ENCODE data around the gene ELF5.

ELF5 gene

DNA sequence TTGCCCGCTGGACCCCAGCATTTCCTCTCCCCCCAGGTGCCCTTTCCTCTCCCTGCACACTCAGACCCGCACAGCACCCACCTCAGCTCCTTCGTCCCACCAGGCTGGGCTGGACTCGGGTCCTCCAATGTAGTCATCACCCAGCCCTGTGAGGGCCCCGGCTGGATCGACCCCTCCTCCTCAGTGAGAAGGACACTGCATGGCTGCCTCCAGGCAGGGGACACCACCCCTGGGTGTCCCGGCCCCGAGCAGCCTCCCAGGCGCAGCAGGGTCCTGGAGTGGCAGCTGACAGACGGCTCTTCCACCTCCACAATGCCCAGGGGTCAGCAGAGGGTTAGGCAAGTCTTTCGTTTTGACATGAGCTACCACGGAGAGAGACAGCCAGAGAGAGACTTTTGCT is 11.1 kb upstream of the ELF5 start:
- H3K27ac ChIP-seq (ENCODE audit: low read depth in 2 of 2, low read length in 2 of 2): no peak overlapping the region
- no peaks in the 10 kb centered on the region for H3K27me3 ChIP-seq (ENCODE audit: control insufficient read depth in 2 of 2, insufficient read depth in 2 of 2, low read length in 2 of 2)
- H3K36me3 ChIP-seq (ENCODE audit: control insufficient read depth in 2 of 2, insufficient read depth in 2 of 2, low read length in 2 of 2): no peaks in the 10 kb centered on the region
- no peak overlapping the region for H3K4me3 ChIP-seq (ENCODE audit: low read length in 2 of 2)
- no peaks in the 10 kb centered on the region for H3K9me3 ChIP-seq (ENCODE audit: control insufficient read depth in 2 of 2, low read length in 2 of 2)
- H3K9ac ChIP-seq (ENCODE audit: low read depth in 1 of 2, low read length in 2 of 2): no peak overlapping the region
- H3K4me1 ChIP-seq (ENCODE audit: control insufficient read depth in 2 of 2, insufficient read depth in 2 of 2, low read length in 2 of 2): no peaks in the 10 kb centered on the region

DNA sequence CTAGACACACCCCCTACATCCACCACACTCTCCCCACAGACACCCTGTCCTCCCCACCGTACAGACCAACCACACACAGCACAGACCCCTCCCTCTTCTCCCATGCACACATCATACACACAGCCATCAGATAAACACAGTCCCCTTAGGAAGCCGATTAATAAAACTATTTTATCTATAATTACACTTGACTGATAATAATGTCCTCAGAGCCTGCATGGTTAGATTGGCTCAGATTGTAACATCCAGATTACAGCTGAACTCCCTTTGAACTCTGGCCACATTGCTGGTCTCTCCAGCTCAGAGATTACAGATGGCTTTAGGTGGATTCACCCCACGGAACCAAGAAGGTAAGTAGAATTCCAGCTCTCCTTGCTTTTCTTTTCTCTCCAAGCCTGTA is 9.5 kb upstream of the ELF5 start:
- H3K27me3 ChIP-seq (ENCODE audit: control insufficient read depth in 2 of 2, insufficient read depth in 2 of 2, low read length in 2 of 2): no peaks in the 10 kb centered on the region
- no peaks in the 10 kb centered on the region for H3K36me3 ChIP-seq (ENCODE audit: control insufficient read depth in 2 of 2, insufficient read depth in 2 of 2, low read length in 2 of 2)
- H3K27ac ChIP-seq (ENCODE audit: low read depth in 2 of 2, low read length in 2 of 2): no peak overlapping the region
- no peak overlapping the region for H3K4me3 ChIP-seq (ENCODE audit: low read length in 2 of 2)
- no peak overlapping the region for H3K9ac ChIP-seq (ENCODE audit: low read depth in 1 of 2, low read length in 2 of 2)
- H3K4me1 ChIP-seq (ENCODE audit: control insufficient read depth in 2 of 2, insufficient read depth in 2 of 2, low read length in 2 of 2): no peaks in the 10 kb centered on the region
- H3K9me3 ChIP-seq (ENCODE audit: control insufficient read depth in 2 of 2, low read length in 2 of 2): no peaks in the 10 kb centered on the region

DNA sequence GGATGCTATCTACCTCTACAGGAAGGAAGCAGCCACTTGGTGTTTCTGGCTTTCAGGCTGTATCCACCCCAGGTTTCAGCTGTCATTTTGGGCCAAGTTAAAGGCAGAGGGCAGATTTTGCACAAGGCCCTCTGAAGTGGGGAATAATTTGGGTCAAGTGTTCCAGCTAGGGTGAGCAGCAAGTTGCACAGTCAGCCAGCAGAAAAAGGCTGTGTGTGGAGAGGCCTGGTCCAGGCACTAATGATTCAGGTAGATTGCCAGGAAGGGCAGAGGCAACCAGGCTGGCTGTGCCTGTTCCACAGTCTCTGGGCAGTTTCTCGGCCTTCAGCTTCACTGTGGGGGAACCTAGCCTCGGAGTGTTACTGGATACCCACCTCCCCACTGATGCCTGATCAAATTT is 8.6 kb upstream of the ELF5 start:
- Histone ChIP-seq H3K9ac (ENCODE audit: low read depth in 1 of 2, low read length in 2 of 2) (no peak overlapping the region), H3K4me1 (ENCODE audit: control insufficient read depth in 2 of 2, insufficient read depth in 2 of 2, low read length in 2 of 2) (no peaks in the 10 kb centered on the region), H3K27ac (ENCODE audit: low read depth in 2 of 2, low read length in 2 of 2) (no peak overlapping the region), H3K4me3 (ENCODE audit: low read length in 2 of 2) (no peak overlapping the region), H3K36me3 (ENCODE audit: control insufficient read depth in 2 of 2, insufficient read depth in 2 of 2, low read length in 2 of 2) (no peaks in the 10 kb centered on the region), H3K27me3 (ENCODE audit: control insufficient read depth in 2 of 2, insufficient read depth in 2 of 2, low read length in 2 of 2) (no peaks in the 10 kb centered on the region), H3K9me3 (ENCODE audit: control insufficient read depth in 2 of 2, low read length in 2 of 2) (no peaks in the 10 kb centered on the region)

DNA sequence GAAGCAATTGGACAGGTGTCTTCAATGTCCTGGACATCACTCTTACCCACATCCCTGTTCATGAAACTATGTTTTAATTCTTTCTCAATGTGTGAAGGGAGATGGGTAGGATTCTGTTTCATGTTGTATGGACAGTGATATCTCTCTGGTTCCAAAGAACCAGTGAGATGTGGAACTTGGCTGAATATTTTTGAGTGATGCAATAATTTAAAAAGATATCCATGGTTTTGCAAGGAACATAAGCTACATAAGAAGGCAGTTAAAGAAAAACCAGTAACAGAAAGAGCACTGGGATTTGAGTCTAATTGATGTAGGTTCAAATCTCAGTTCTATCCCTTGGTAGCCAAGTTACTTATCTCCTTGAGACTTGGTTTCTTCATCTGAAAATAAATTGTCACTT is 7.7 kb upstream of the ELF5 start:
- Histone ChIP-seq H3K36me3 (ENCODE audit: control insufficient read depth in 2 of 2, insufficient read depth in 2 of 2, low read length in 2 of 2) (no peaks in the 10 kb centered on the region), H3K4me1 (ENCODE audit: control insufficient read depth in 2 of 2, insufficient read depth in 2 of 2, low read length in 2 of 2) (no peaks in the 10 kb centered on the region), H3K27ac (ENCODE audit: low read depth in 2 of 2, low read length in 2 of 2) (no peak overlapping the region), H3K27me3 (ENCODE audit: control insufficient read depth in 2 of 2, insufficient read depth in 2 of 2, low read length in 2 of 2) (no peaks in the 10 kb centered on the region), H3K9me3 (ENCODE audit: control insufficient read depth in 2 of 2, low read length in 2 of 2) (no peaks in the 10 kb centered on the region), H3K9ac (ENCODE audit: low read depth in 1 of 2, low read length in 2 of 2) (no peak overlapping the region), H3K4me3 (ENCODE audit: low read length in 2 of 2) (no peak overlapping the region)

DNA sequence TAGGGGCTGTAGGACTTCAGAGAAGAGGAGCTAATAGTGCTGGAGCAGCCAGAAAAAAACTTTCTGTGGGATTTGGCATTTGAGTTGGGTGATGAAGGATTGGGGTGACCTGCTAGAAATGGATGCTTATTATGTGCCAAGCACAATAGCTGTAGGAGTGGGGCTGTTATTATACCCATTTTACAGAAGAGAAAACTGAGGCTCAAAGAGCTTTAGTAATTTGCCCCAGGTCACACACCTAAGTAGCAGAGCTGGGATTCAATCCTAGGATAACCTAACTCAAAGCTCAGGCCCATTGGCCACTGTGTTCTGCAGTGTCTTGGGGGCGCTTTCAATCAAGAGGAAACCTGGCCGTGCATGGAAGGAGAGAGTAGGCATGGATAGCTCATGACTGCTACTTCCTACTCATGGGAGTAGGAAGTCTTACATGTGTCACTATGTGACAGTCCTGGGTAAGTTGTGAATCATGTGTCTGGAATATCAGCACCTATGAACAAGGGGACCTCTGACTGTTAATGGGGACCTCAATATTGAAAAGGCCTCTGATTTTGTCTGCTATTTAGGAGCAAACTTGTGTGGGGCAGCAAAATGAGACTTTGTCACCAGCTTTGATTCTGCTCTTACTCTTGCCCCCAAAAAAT is 6.1 kb upstream of the ELF5 start:
- no peaks in the 10 kb centered on the region for H3K36me3 ChIP-seq (ENCODE audit: control insufficient read depth in 2 of 2, insufficient read depth in 2 of 2, low read length in 2 of 2)
- H3K4me1 ChIP-seq (ENCODE audit: control insufficient read depth in 2 of 2, insufficient read depth in 2 of 2, low read length in 2 of 2): no peaks in the 10 kb centered on the region
- no peaks in the 10 kb centered on the region for H3K27me3 ChIP-seq (ENCODE audit: control insufficient read depth in 2 of 2, insufficient read depth in 2 of 2, low read length in 2 of 2)

DNA sequence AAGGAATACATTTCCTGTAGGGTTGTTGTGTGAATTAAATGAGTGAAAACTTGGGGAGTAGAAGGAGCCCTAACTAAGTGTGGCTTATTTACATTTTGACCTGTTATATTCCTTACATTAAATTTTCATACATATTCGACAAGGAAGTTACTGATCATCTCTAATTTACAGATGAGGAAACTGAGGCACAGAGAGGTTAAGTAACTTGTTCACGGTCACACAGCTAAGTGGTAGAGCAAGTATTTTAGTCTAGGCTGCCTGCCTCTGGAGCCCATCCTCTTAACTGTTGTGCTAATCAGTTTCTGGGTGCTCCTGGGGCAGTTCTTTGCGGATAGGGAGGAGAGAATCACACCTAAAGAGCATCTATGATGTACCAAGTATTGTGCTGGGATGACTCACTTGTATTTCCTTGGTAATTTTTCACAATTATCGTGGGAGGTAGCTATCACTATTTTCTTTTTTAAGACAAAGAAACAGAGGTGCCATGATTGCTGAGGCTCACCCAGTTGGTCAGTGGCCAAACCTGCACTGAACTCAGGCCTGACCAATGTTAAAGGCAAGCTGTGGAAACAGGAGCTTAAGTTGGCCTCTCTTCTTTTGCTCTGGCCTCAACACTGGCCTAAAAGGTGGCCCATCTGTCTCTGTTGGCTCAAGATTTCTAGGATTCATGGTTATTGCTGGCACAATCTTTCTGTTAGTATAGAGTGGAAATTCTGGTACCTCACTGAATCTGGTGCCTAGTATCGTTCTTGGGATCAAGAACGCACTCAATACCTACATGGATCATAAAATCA is 2.9 kb upstream of the ELF5 start:
- no peaks in the 10 kb centered on the region for H3K4me1 ChIP-seq (ENCODE audit: control insufficient read depth in 2 of 2, insufficient read depth in 2 of 2, low read length in 2 of 2)
- no peaks in the 10 kb centered on the region for H3K9me3 ChIP-seq (ENCODE audit: control insufficient read depth in 2 of 2, low read length in 2 of 2)
- H3K9ac ChIP-seq (ENCODE audit: low read depth in 1 of 2, low read length in 2 of 2): no peak overlapping the region
- H3K4me3 ChIP-seq (ENCODE audit: low read length in 2 of 2): no peak overlapping the region
- H3K27me3 ChIP-seq (ENCODE audit: control insufficient read depth in 2 of 2, insufficient read depth in 2 of 2, low read length in 2 of 2): no peaks in the 10 kb centered on the region
- H3K27ac ChIP-seq (ENCODE audit: low read depth in 2 of 2, low read length in 2 of 2): no peak overlapping the region
- H3K36me3 ChIP-seq (ENCODE audit: control insufficient read depth in 2 of 2, insufficient read depth in 2 of 2, low read length in 2 of 2): no peaks in the 10 kb centered on the region

More for the DNA sequence above, 6.1 kb upstream of the ELF5 start:
- no peak overlapping the region for H3K27ac ChIP-seq (ENCODE audit: low read depth in 2 of 2, low read length in 2 of 2)
- no peaks in the 10 kb centered on the region for H3K9me3 ChIP-seq (ENCODE audit: control insufficient read depth in 2 of 2, low read length in 2 of 2)
- H3K9ac ChIP-seq (ENCODE audit: low read depth in 1 of 2, low read length in 2 of 2): no peak overlapping the region
- no peak overlapping the region for H3K4me3 ChIP-seq (ENCODE audit: low read length in 2 of 2)

DNA sequence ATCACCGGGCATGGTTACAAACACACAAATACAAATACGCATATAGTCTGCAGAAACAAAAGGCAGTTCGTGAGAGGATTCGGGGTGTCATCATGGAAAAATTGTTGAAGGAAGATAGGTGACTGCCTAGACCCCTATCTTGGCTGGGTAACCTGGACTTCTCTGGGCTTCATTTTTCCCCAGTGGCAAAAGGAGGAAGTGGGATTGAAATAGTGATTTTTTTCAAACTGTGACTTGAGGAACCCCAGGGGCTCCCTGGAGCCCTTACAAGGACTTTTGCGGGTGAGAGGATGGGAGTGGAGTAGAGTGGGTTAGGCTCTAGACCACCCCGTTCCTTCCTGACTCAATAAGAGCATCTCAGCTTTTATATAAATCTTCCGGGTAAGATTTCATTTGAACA is 1.0 kb upstream of the ELF5 start:
- H3K9me3 ChIP-seq (ENCODE audit: control insufficient read depth in 2 of 2, low read length in 2 of 2): no peaks in the 10 kb centered on the region
- H3K4me1 ChIP-seq (ENCODE audit: control insufficient read depth in 2 of 2, insufficient read depth in 2 of 2, low read length in 2 of 2): no peaks in the 10 kb centered on the region
- no peaks in the 10 kb centered on the region for H3K27me3 ChIP-seq (ENCODE audit: control insufficient read depth in 2 of 2, insufficient read depth in 2 of 2, low read length in 2 of 2)
- H3K36me3 ChIP-seq (ENCODE audit: control insufficient read depth in 2 of 2, insufficient read depth in 2 of 2, low read length in 2 of 2): no peaks in the 10 kb centered on the region
- H3K27ac ChIP-seq (ENCODE audit: low read depth in 2 of 2, low read length in 2 of 2): no peak overlapping the region
- no peak overlapping the region for H3K9ac ChIP-seq (ENCODE audit: low read depth in 1 of 2, low read length in 2 of 2)
- no peak overlapping the region for H3K4me3 ChIP-seq (ENCODE audit: low read length in 2 of 2)

DNA sequence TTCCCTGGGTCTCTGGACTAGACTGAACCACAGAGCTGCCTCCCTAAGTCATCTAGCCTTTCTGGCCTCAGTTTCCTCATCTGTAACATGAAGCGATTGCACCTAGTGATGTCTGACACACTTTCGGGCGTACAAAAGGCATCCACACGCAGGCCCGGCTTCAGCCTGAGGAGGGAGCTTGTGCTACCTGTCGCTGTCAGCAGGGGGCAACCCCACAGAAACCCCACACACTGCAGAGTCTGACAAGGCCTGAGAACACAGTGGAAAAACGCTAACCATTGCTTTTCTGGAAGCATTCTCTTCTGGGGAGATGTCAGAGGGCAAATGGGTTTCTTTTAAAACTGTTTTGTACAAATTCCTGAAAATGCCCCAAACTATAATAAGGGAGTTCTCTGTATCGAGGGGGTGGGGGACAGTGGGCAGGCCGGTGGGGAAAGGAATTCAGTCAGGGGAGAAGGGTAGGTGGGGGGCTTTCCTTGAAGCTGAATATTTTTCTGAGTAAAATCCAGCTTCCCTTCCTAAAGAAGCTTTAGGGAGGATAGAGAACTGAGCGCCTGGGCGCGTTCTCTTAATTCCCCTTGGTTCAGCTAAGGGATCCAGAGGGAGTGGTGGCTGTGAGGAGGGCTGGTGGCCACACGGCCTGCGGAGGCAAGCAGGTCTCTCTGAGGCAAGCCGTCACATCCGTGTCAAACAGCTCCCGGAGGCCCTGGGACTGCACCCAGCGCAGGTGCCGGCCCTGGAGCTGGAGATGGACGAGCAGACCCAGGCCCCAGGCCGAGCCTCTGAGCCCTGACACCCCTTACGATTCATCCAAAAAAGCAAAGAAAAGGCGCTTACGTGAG is 533 bp downstream of the ELF5 start:
- Histone ChIP-seq H3K4me1 (ENCODE audit: control insufficient read depth in 2 of 2, insufficient read depth in 2 of 2, low read length in 2 of 2) (no peaks in the 10 kb centered on the region), H3K36me3 (ENCODE audit: control insufficient read depth in 2 of 2, insufficient read depth in 2 of 2, low read length in 2 of 2) (no peaks in the 10 kb centered on the region), H3K9me3 (ENCODE audit: control insufficient read depth in 2 of 2, low read length in 2 of 2) (no peaks in the 10 kb centered on the region), H3K4me3 (ENCODE audit: low read length in 2 of 2) (no peak overlapping the region), H3K27ac (ENCODE audit: low read depth in 2 of 2, low read length in 2 of 2) (no peak overlapping the region), H3K27me3 (ENCODE audit: control insufficient read depth in 2 of 2, insufficient read depth in 2 of 2, low read length in 2 of 2) (no peaks in the 10 kb centered on the region), H3K9ac (ENCODE audit: low read depth in 1 of 2, low read length in 2 of 2) (no peak overlapping the region)

DNA sequence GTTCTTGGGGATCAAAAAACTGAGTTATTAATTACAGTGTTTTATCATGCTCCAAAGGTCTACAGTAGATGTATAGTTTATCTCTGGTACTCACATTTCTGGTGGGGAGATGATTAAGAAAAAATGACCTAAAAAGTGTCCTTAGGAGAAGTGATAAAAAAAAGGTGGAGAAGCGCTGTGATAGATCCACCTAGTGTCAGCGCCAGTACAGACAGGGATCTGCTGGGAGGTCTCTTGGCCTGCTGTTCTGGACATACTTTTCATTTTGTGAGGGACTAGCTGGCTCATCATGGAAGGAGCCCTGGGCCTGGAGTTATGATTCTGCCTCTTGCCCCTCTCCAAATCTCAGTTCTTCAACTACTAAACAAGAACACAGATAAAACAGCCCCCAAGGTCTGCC is 2.9 kb downstream of the ELF5 start:
- Histone ChIP-seq H3K27ac (ENCODE audit: low read depth in 2 of 2, low read length in 2 of 2) (no peak overlapping the region), H3K4me1 (ENCODE audit: control insufficient read depth in 2 of 2, insufficient read depth in 2 of 2, low read length in 2 of 2) (no peaks in the 10 kb centered on the region), H3K9me3 (ENCODE audit: control insufficient read depth in 2 of 2, low read length in 2 of 2) (no peaks in the 10 kb centered on the region), H3K36me3 (ENCODE audit: control insufficient read depth in 2 of 2, insufficient read depth in 2 of 2, low read length in 2 of 2) (no peaks in the 10 kb centered on the region), H3K27me3 (ENCODE audit: control insufficient read depth in 2 of 2, insufficient read depth in 2 of 2, low read length in 2 of 2) (no peaks in the 10 kb centered on the region), H3K9ac (ENCODE audit: low read depth in 1 of 2, low read length in 2 of 2) (no peak overlapping the region), H3K4me3 (ENCODE audit: low read length in 2 of 2) (no peak overlapping the region)

DNA sequence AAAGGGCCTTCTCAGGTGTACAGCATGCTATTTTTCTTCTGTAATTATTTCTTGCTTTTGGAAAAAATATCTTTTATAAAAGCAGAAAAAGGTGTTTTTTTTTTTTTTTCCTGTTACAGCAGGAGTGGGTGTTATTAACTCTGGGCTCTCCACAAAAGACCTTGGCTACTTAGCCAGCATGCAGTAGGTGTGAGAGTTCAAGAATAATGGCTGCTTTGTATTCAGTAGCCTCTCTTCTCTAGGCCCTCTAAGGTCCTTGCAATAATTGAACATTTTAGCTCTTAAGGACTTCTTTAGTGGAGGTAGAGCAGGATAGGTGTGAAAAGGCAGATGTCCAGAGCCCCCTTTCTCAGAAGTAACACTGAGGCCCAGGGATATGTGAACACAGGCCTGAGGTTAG is 3.4 kb downstream of the ELF5 start:
- Histone ChIP-seq H3K27ac (ENCODE audit: low read depth in 2 of 2, low read length in 2 of 2) (no peak overlapping the region), H3K9ac (ENCODE audit: low read depth in 1 of 2, low read length in 2 of 2) (no peak overlapping the region), H3K27me3 (ENCODE audit: control insufficient read depth in 2 of 2, insufficient read depth in 2 of 2, low read length in 2 of 2) (no peaks in the 10 kb centered on the region), H3K4me3 (ENCODE audit: low read length in 2 of 2) (no peak overlapping the region), H3K9me3 (ENCODE audit: control insufficient read depth in 2 of 2, low read length in 2 of 2) (no peaks in the 10 kb centered on the region), H3K36me3 (ENCODE audit: control insufficient read depth in 2 of 2, insufficient read depth in 2 of 2, low read length in 2 of 2) (no peaks in the 10 kb centered on the region), H3K4me1 (ENCODE audit: control insufficient read depth in 2 of 2, insufficient read depth in 2 of 2, low read length in 2 of 2) (no peaks in the 10 kb centered on the region)

Measured in mucosa of rectum (tissue), 2 donors.